ENCODE data around the gene DRD2.
"Not testable (repeated sequence)": the region's sequence is repeated elsewhere in the genome, so short reads cannot be mapped to it uniquely, and the experiment has no call there.

DRD2 gene

DNA sequence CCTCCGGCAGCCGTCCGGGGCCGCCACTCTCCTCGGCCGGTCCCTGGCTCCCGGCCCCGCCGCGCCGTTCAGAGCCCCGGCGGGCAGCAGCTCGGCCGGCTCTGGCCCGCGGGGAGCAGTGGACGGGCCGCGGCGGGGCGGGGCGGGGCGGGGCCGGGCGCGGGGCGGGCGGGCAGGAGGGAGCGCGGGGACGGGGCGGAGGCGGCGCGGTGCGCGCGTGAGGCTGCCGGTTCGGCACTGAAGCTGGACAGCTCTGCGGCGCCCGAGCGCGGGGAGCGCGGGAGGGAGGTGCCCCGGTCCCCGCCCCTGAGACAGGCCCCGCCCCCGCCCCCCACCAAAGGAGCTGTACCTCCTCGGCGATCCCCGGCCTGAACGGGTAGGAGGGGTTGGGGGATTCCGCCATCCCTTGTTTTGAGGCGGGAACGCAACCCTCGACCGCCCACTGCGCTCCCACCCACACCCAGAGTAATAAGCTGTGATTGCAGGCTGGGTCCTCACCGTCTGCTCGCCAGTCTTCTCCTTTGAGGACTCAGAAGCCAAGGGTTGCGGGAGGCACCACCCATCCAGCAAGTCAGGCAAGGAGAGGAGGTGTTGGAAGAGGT, at the start of gene DRD2:
Gene DRD2, minus strand, starts transcription at position 239 of the 602 bp plus-strand sequence. CDS start 50,747 bp downstream, outside the sequence.
- no peak for DNase-seq

GRCh38 chr11:113523906-113524305, 48.7 kb upstream of the DRD2 start:
- not testable (repeated sequence) for DNase-seq

GRCh38 chr11:113521737-113522517, 46.7 kb upstream of the DRD2 start:
- DNase-seq, result no peak

DNA sequence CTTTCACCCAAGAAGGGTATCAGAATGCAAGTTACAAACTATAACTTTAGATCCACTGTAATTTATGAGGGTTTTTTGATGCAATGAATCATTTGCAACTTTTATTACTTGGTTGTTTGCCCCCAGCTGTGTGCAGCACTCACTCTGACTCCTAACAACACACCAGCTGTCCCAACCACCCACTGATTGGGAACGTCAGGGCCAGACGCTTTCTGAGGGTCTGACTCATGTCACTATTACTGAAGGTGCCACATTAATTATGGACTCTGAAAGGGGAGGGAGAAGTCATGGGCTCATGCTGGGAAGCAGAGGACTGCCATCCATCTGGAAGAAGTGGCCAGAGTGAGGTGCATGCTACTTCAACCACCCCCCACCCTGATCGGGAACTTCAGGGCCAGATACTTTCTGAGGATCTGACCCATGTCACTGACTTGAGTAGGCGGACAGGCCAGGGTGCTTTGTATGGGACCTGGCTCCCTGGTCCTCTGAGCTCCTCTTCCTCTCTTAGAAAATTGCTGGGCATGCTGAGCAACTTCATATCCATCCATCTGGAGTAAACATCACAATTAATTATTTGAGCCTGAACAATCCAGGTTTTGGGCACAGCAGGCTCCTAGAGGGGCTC, 44.9 kb upstream of the DRD2 start:
- DNase-seq, result no peak

DNA sequence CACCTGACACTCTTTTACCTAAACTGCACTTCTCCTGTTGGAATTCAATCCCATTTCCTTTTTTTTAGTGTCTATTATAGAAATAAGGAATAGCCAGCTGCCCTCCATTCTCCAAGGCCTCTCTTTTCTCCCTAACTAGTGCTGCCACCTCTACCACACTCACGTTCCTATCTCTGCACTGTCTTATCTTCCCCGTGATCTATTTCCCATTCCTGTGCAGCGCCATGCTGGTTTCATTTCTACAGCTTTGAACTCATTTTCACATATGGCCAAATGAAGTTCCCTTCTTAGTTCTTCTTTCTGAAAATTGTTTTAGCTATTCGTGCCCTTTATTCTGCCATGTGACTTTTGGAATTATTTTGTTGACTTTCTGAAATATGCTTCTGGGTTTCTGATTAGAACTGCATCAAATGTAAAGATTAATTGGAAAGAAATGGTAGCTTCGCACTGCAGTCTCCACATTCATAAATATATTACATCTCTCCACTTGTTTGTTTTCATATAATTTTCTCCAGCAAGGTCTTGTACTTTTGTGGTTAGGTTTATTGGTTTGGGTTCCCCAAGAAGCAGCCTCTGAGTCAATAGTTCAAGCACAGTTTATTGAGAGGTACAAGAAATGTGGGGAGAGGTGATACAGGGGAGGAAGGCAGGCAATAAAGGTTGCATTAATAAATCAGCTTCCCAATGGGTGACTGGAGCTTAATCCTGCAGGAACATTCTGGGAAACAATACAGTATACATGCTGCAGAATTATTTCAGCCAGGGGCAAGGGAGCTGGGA, 43.7 kb upstream of the DRD2 start:
- no peak for DNase-seq

DNA sequence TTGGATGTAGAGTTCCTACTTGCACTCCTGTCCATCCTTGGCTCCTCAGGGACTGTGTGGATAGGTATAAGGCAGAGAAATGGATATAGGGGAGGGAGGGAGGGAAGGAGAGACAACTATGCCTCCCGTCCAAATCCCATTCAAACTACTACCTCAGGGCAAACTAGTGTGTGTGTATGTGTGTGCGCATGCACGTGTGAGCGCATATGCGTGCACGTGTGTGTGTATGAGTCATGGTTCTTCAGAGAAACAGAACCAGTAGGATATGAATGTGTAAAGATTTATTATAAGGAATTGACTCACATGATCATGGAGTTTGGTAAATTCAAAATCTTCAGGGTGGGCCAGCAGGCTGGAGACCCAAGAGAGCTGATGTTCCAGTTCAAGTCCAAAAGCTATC, 42.2 kb upstream of the DRD2 start:
- DNase-seq, result no peak

DNA sequence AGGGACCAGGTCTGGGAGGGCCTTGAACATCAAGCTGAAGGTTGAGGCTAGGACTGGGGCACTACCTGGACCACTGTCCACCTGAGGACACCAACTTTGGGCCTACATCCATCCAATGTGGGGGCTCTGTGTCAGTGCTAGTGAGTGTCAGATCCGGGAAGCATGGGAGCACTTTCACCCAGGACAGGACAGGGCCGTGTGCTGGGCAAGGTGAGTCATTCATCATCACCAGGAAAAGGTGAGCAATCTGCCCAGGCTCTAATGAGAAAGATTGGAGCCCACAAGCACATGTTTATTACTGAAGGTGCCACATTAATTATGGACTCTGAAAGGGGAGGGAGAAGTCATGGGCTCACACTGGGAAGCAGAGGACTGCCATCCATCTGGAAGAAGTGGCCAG, 39.7 kb upstream of the DRD2 start:
- no peak for DNase-seq

DNA sequence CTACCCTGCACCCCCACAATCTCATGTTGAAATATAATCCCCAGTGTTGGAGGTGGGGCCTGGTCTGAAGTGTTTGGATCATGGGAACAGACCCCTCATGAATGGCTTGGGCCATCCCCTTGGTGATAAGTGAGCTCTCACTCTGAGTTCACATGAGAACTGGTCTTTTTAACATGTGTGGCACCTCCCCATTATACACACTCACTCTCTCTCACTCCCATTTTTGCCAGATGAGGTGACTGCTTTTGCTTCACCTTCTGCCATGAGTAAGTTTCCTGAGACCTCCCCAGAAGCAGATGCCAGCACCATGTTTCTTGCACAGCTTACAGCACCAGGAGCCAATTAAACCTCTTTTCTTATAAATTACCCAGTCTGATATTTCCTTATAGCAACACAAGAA, 32.1 kb upstream of the DRD2 start:
- DNase-seq, result no peak

GRCh38 chr11:113506893-113507292, 31.7 kb upstream of the DRD2 start:
- DNase-seq, result no peak

DNA sequence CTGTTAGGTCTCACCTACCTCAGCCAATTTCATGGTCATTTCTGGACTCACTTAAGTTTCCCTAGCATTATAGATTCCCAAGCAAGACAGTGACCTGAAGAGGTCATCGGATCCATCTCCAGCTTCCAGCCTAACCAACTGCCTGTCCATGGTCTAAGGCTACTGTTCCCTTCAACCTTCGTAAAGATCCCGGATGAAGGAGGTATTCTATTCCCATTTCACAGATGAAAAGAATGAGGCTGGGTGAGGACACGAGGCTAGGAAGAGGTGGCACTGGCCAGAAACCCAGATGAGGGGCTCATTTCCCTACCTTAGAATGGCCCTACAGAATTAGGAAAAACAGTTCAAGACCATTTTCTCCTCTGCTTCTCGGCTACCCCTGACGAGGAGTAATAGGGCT, 31.3 kb upstream of the DRD2 start:
- no peak for DNase-seq

DNA sequence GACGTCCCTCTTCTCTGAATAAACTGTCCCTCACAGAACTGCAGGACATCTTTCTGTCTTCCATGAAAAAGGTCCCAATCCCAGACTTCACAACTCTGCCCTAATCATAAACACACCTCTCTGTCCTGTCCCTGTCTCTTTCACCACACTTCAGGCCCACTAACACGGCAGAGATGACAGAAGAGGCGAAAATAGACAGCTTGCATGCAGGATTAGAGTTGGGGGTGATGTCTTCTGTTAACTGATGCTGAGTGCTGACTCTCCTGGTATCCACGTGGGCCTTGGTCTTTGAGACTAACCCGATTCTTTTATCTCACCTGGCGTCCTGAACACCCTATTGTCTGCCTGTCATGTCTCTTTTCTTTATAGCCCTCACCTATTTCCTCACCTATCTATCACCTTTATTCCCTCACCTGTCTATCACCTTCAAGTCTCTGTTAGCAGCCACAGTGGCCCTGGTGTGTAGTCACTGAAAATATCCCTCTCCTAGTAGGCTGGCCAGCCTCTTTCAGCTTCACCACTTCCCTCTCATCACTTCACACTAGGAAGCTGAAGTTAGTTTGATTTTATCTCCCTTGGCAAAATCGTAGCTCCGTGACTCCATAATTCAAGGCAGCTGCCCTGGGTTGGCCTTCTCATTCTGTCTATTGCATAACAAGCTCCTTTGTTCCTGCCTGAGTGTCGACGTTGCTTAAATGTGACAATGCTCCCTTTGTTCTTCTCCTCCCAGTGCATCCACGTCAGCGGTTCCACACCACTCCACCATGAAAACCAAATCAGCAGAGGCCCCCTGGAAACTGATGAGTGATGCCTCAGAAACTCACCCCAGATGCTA, 30.6 kb upstream of the DRD2 start:
- DNase-seq, result no peak

DNA sequence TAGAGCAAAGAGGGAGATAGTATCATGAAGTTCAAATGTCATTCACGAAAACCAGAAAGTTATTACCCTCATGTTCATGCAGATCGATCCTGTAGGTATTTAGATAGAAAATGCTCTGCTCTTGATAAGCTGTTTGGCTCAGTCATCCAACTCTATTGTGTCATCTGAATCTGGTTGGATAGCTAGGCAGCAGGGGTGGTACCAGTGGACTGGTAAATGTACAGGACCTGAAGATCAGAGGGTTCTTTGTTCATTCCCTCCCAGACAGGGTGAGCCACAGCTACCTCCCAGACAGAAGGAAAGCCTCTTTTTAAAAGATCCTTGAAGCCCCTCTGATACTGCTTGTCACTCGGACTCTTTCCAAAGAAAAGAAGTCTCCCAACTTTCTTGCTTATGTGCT, 29.8 kb upstream of the DRD2 start:
- DNase-seq, result no peak

DNA sequence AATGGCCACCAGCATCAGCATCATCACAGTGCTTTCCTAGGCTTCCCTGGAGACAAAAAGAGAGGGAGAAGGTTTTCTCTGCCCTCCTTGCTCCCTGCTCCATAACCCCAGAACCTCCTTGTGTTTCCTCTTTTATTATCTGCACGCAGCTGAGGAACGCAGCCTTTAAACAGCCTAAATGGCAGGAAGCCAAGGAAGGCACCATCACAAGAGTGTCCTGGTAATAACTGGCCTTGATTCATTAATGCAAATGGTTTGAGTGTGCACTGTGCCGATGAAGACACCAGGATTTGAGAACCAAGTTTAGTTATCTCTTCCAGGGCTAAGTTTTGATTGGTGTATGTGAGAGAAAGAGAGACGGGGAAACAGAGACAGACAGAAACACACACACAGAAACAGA, 29.4 kb upstream of the DRD2 start:
- no peak for DNase-seq

- no peak for DNase-seq
Measured at GRCh38 chr11:113504071-113504470, 28.9 kb upstream of the DRD2 start.

DNA sequence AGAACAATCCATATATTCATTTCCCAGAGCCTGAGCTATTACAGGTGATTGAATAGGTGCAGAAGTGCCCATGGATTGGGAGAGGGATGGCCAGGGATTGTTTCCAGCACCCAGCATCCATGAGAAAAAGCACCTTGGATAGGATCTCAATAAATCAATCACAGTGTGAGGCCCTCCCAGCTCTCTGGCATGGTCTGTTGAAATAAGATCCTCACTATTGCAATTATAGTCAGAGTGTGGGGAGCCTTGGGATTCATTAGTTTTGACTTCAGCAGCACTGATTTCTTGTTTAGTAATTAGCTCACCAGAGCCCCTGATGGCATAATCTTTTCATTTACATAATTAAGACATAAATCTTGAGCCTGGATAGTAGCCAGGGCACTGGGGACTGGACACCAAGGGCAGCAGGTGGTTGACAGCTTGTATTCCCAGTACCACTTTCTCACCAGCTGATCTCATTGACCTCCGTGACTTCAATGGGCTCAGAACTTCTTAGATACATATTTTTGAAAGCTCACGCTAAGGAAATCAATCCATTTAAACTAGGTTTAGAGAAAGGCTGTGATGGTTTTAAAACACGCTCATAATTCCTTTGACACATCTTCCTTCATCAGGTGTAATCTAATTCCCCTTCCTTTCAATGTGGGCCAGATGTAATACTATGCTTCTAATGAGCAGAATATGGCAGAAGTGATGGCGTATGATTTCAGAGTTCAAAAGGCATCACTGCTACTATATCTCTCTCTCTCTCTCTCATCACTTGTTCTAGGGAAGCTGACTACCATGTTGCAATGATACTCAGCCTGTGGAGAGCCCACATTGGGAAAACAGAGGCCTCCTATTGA, 22.1 kb upstream of the DRD2 start:
- DNase-seq, result no peak

DNA sequence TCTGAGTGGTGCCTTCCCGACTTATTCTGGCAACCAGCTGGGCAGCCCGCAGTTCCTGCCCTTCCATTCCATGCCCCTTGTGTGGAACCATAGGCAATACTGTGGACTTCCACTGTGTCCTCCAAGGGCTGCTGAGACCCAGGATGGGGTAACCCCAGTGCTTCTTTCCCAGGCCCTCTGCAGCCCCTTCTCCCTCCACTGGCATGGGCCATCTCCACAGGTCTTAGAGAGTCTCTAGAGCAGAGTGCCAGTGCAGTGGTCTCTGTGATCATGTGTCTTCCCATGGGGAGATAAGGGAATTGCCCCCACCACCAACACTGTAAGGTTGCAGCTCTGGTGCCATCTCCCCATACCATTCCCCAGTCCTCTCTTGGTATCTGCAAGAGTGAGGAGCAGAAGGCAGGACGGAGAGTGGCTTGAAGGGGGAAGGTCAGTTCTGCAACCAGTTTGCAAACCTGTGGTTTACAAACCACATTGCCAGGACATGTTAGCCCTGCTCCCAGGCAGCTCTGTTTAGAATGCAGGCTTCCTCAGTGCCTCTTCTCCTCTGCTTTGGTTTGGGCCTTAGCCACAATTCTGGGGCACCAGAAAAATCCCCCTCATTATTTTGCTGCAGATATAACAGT, 20.9 kb upstream of the DRD2 start:
- no peak for DNase-seq

- no peak for DNase-seq
Measured at GRCh38 chr11:113494021-113494420, 18.8 kb upstream of the DRD2 start.

- no peak for DNase-seq
Measured at GRCh38 chr11:113493206-113493605, 18.0 kb upstream of the DRD2 start.

GRCh38 chr11:113488931-113489351, 13.7 kb upstream of the DRD2 start:
- no peak for DNase-seq

- no peak for DNase-seq
Measured at GRCh38 chr11:113487622-113488021, 12.4 kb upstream of the DRD2 start.

DNA sequence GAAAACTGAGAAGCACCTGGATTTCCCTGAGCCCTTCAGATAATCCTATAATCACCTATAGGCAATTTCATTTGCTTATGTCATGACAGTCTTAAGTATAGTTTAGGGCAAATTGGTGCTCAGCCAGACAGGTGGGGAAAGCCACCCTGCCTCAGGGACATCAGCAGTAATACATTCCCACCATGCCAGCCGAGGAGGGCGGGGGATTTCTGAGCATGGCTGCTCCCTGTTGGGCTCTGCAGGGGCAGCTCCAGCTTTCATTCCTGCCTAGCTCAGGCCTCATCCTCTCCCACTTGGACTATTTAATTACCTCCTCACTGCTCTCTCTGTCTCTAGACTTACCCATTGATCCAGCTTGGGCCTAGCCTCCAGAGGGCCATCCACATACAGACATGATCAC, 9.0 kb upstream of the DRD2 start:
- no peak for DNase-seq

Measured in amniotic stem cell (primary cell).